Upper lobe of left lung (tissue), 4 donors: ENCODE results near the gene GRK1.

Experiments used
- CTCF ChIP-seq, 6 experiments: fragments of 450-650 bp in 4 of 6; fragments of 200-600 bp in 2 of 6; sonication (generic) in 2 of 6; IDR thresholded peaks; one replicate each; pipeline ENCODE4 v1.5.1; 2016 to 2019; ENCODE audit warnings: antibody characterized with exemption in 6 of 6
- EP300 ChIP-seq, 4 donors: sonication (generic); formaldehyde crosslinking; IDR thresholded peaks; one replicate each; pipeline ENCODE4 v1.5.1; 2017; ENCODE audit warnings: antibody characterized with exemption in 4 of 4, control low read depth in 2 of 4
- POLR2A ChIP-seq, 4 donors: fragments of 450-650 bp; IDR thresholded peaks; one replicate each; pipeline ENCODE4 v1.5.1; 2016 to 2017; ENCODE audit warnings: antibody characterized with exemption in 4 of 4, mild to moderate bottlenecking in 2 of 4

DNA sequence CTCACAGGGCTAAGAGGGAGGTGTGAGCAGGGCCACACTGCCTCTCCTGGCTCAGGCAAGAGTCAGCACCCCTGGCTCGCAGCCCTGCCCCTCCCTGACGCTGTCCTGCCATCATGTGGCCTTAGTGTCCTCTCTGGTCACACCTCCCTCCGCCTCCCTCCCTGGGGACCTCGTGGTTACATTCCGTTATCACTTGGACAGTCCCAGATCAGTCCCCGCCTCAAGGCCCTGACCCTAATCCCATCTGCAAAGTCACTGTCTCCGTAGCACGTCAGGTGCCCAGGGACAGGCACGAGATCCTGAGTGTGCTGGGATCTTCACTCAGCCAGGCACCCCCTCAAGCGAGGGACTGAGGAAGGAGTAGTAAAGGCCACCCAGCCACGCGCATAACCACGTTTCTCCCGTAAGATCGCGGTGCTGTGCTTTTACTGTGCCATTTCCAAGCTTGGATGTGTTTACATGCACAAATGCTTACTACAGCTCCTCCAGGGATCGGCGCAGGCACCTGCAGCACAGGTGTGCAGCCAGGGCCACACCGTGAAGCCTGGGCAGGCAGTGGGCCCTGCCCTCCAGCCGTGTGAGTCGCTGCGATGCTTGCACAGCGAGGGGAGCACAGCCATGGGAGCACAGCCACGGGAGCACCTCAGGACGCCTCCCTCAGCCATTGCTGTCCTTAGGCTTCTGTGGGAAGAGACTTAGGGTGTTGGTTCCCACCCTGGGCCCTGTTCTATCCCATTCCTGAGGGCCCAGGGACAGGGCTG is 81.3 kb downstream of the GRK1 start:
- TF ChIP-seq CTCF (IDR thresholded peaks at IDR 0.05) (no peak), POLR2A (IDR thresholded peaks at IDR 0.05) (no peak), EP300 (IDR thresholded peaks at IDR 0.05) (no peak)
